HepG2 (cell line): ENCODE results near the gene CCT5. TPM values are rescaled to one million over a fixed set of nuclear protein-coding genes. Genes with fewer than 3 reads are reported as not detected.

Source experiments
- FOXC1 ChIP-seq: sonication (generic); formaldehyde crosslinking; IDR thresholded peaks from 2 replicates; pipeline ENCODE4 v1.8.0; 2022; ENCODE audit warnings: mild to moderate bottlenecking, missing genetic modification reagents, borderline replicate concordance
- GFI1 ChIP-seq: sonication (generic); formaldehyde crosslinking; IDR thresholded peaks from 2 replicates; pipeline ENCODE4 v1.5.0; 2020; ENCODE audit warnings: missing genetic modification reagents, mild to moderate bottlenecking, borderline replicate concordance
- MLLT10 ChIP-seq: sonication (generic); formaldehyde crosslinking; IDR thresholded peaks from 2 replicates; pipeline ENCODE4 v1.4.0; 2020; ENCODE audit warnings: missing genetic modification reagents
- NFIB ChIP-seq: sonication (generic); formaldehyde crosslinking; IDR thresholded peaks from 2 replicates; pipeline ENCODE4 v1.9.0; 2021; ENCODE audit warnings: missing genetic modification reagents, mild to moderate bottlenecking, borderline replicate concordance
- NKX3-1 ChIP-seq: sonication (generic); formaldehyde crosslinking; IDR thresholded peaks from 2 replicates; pipeline ENCODE4 v1.5.0; 2020; ENCODE audit warnings: missing genetic modification reagents
- PRDM4 ChIP-seq: sonication (generic); formaldehyde crosslinking; IDR thresholded peaks from 2 replicates; pipeline ENCODE4 v1.9.0; 2021; ENCODE audit warnings: missing genetic modification reagents, borderline replicate concordance
- RBM39 ChIP-seq: fragments of 200-400 bp; formaldehyde crosslinking; IDR thresholded peaks from one replicate; pipeline ENCODE4 v1.6.1; 2018; ENCODE audit warnings: antibody characterized with exemption, mild to moderate bottlenecking, low read depth, low read length; ENCODE audit not compliant: poor library complexity, severe bottlenecking
- SP1 ChIP-seq, 2 experiments: fragments of 450-650 bp in 1 of 2; sonication (generic) in 1 of 2; formaldehyde crosslinking in 1 of 2; IDR thresholded peaks; 2 replicates each; pipeline versions ENCODE4 v1.4.0 to v1.6.1; 2016 to 2020; ENCODE audit warnings: missing genetic modification reagents in 1 of 2
- SYNCRIP ChIP-seq: fragments of 200-400 bp; formaldehyde crosslinking; IDR thresholded peaks from 2 replicates; pipeline ENCODE4 v1.6.1; 2018; ENCODE audit warnings: mild to moderate bottlenecking, low read depth, low read length; ENCODE audit not compliant: insufficient read depth
- TAF1 ChIP-seq: sonication (generic); formaldehyde crosslinking; IDR thresholded peaks from 2 replicates; pipeline ENCODE4 v1.4.0; 2020; ENCODE audit warnings: missing genetic modification reagents
- TRAFD1 ChIP-seq: sonication (generic); formaldehyde crosslinking; IDR thresholded peaks from 2 replicates; pipeline ENCODE4 v1.5.1; 2020; ENCODE audit warnings: missing genetic modification reagents, mild to moderate bottlenecking, borderline replicate concordance
- ZBTB3 ChIP-seq: sonication (generic); formaldehyde crosslinking; IDR thresholded peaks from 2 replicates; pipeline ENCODE4 v1.4.0; 2020; ENCODE audit warnings: low read depth, mild to moderate bottlenecking, moderate library complexity, missing genetic modification reagents, borderline replicate concordance
- ZNF142 ChIP-seq: sonication (generic); formaldehyde crosslinking; IDR thresholded peaks from 2 replicates; pipeline ENCODE4 v1.4.0; 2020; ENCODE audit warnings: missing genetic modification reagents
- ZNF354B ChIP-seq: sonication (generic); formaldehyde crosslinking; IDR thresholded peaks from 2 replicates; pipeline ENCODE4 v1.8.0; 2022; ENCODE audit warnings: mild to moderate bottlenecking, missing genetic modification reagents
- ZNF598 ChIP-seq: sonication (generic); formaldehyde crosslinking; IDR thresholded peaks from 2 replicates; pipeline ENCODE4 v1.5.1; 2020; ENCODE audit warnings: mild to moderate bottlenecking, missing genetic modification reagents, borderline replicate concordance
- ZNF614 ChIP-seq: IDR thresholded peaks from 2 replicates; pipeline ENCODE4 v1.6.1; 2018; ENCODE audit warnings: missing biosample characterization, missing genetic modification reagents, inconsistent platforms, borderline replicate concordance
- ZNF737 ChIP-seq: sonication (generic); formaldehyde crosslinking; IDR thresholded peaks from 2 replicates; pipeline ENCODE4 v1.5.0; 2020; ENCODE audit warnings: missing genetic modification reagents, mild to moderate bottlenecking, borderline replicate concordance
- polyA plus RNA-seq, 8 experiments: library from polyadenylated mRNA; depleted of rRNA in 3 of 8; stranded (reverse) in 7 of 8; unstranded in 1 of 8; fragments of >200 nt; fragmentation: Illumina TruSeq in 4 of 8; extraction: Trizol in 4 of 8; gene quantifications; 2 replicates each; pipeline versions ENCODE4 v1.2.1 to v1.2.3, GENCODE V29; 2011 to 2016; ENCODE audit warnings: low read depth in 4 of 8, missing spikeins in 1 of 8, mixed read lengths in 1 of 8; ENCODE audit not compliant: insufficient read depth in 1 of 8
- total RNA-seq, 5 experiments: library from RNA; depleted of rRNA; stranded (reverse); fragments of >200 nt; fragmentation: Illumina TruSeq; extraction: Trizol; gene quantifications; 2 replicates each; pipeline ENCODE4 v1.2.3, GENCODE V29; 2016; ENCODE audit warnings: low read depth in 1 of 5

CCT5 gene
- total and polyA plus RNA-seq, 2 of the 13 experiments (the other 11 are each of a cell fraction or from before 2014, with no cell fraction given), result 319 to 708 TPM

DNA sequence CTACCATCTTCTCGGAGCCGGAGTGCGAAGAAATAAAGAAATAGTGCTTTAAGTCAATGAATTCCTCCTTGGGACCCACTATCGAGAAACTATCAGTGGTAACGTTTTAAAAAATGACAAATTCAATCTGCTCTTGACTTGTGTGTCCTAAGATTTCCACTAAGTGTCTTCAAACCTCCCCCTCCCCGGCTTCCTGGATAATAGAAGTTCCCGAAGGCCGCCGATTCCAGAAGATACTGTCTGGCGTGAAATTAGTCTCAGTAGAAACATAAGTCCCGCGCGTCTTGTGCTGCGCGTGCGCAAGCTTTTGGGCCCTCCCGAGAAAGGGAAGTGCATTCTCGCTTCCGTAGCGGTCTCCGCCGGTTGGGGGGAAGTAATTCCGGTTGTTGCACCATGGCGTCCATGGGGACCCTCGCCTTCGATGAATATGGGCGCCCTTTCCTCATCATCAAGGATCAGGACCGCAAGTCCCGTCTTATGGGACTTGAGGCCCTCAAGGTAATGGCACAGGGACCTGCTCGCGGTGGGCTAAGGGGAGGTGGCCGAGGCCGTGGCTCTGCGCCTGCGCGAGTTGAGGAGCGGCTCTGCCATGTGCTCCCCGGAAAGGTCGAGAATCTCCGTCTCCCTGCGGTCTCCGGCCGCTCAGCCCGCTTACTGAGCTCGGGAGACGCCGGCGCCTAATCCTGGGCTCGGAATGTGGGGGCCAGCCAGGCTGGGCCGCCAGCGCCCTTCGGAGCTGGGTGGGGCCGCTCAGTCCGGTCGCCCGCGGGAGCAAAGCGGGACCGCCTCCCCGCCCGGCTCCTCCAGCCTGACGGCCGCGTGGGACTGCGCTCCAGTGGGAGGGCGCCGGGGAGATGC is at the start of gene CCT5 (continued):
- TF ChIP-seq ZNF142 (CRISPR knock-in tag), result no peak; the same call in 1 of the 2 replicates
- TF ChIP-seq PRDM4, result no peak
- peak; percentile 91 for TF ChIP-seq RBM39
- 0 out of 2 replicates have a peak, but pooled peaks have one; percentile 29 for TF ChIP-seq NKX3-1 (CRISPR knock-in tag)
- TF ChIP-seq ZNF737, result no peak; the same call in 1 of the 2 replicates
- peak; percentile 92 for TF ChIP-seq TAF1 (CRISPR knock-in tag)
- no peak for TF ChIP-seq ZBTB3
- no peak for TF ChIP-seq TRAFD1 (CRISPR knock-in tag)
- no peak for TF ChIP-seq NFIB (CRISPR knock-in tag)
- no peak for TF ChIP-seq SP1 (IDR thresholded peaks at IDR 0.05)
- no peak for TF ChIP-seq SP1 (CRISPR knock-in tag; IDR thresholded peaks at IDR 0.05)
- TF ChIP-seq ZNF354B (CRISPR knock-in tag), result no peak
- TF ChIP-seq MLLT10, result no peak
- TF ChIP-seq ZNF598 (CRISPR knock-in tag), result no peak; the same call in 1 of the 2 replicates
- no peak for TF ChIP-seq GFI1 (CRISPR knock-in tag)
- no peak for TF ChIP-seq SYNCRIP
- TF ChIP-seq ZNF614 (CRISPR knock-in tag), result no peak
- no peak for TF ChIP-seq FOXC1
